GM12892 (cell line): ENCODE measurements around the gene ZNF862.

Experiments
- DNase-seq: peaks from one replicate; pipeline ENCODE4 v3.0.0; 2011; ENCODE audit not compliant: insufficient read length
- FAIRE-seq: peaks from 2 replicates; lab custom pipeline; 2011; peaks lifted over from hg19 to GRCh38; lab: Jason Lieb, UNC
- POLR2A ChIP-seq: IDR thresholded peaks from 2 replicates; pipeline ENCODE4 v1.6.1; 2011; ENCODE audit warnings: low read depth, low read length, control low read depth
- POLR2AphosphoS5 ChIP-seq: IDR thresholded peaks from 2 replicates; pipeline ENCODE4 v1.6.1; 2011; ENCODE audit warnings: low read depth, low read length, control low read depth
- TAF1 ChIP-seq: IDR thresholded peaks from 2 replicates; pipeline ENCODE4 v1.6.1; 2011; ENCODE audit warnings: low read depth, mild to moderate bottlenecking, control low read depth, low read length, borderline replicate concordance

The ZNF862 gene

DNA sequence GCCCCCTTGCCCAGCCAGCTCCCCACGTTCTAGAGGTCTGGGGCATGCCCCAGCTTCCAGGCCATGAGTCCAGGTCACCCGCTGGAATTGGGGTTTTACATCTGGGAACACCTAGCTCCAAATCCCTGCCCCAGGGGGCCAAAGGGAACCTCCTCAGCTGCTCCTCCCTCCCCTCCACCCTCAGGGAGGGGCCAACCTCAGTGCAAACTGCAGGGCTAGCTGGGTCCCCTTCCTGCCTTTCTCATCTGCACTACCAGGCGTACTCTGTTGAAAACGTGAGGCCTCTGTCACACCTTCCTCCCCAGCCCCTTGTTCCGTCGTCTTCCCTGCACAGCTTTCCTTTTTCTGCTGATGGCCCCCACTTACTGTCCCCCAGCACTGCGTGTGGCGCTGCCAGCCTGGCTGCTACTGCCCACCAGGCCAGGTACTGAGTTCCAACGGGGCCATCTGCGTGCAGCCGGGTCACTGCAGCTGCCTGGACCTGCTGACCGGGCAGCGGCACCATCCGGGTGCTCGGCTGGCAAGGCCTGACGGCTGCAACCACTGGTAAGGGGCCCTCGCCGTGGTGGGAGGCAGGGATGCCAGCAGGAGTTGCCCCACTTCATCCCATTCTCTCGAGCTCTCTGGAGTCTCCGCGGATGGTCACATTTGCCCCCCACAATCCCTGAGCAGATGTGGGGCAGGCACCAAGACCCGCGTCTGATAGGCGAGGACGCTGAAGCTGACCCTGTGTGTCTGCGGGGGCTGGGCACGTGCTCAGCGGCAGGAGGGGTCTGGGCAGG lies 24.7 kb upstream of the ZNF862 start:
- no peak for FAIRE-seq

DNA sequence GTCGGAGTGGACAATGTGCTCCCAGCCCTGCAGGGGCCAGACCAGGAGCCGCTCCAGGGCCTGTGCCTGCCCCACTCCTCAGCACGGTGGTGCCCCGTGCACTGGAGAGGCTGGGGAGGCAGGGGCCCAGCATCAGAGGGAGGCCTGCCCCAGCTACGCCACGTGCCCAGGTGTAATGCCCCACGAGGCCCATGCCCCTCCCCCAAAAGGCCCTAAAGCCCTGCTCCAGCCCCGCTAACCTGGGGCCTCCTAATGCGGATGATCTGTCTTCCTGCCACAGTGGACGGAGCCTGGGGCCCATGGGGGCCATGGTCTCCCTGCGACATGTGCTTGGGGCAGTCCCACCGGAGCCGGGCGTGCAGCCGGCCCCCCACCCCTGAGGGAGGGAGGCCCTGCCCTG lies 23.7 kb upstream of the ZNF862 start:
- no peak for FAIRE-seq
- no peak for DNase-seq
- TF ChIP-seq TAF1, result no peak
- no peak for TF ChIP-seq POLR2A
- no peak for TF ChIP-seq POLR2AphosphoS5

More for the DNA sequence above, 24.7 kb upstream of the ZNF862 start:
- DNase-seq, result no peak
- TF ChIP-seq TAF1 (no peak), POLR2AphosphoS5 (no peak), POLR2A (no peak)

DNA sequence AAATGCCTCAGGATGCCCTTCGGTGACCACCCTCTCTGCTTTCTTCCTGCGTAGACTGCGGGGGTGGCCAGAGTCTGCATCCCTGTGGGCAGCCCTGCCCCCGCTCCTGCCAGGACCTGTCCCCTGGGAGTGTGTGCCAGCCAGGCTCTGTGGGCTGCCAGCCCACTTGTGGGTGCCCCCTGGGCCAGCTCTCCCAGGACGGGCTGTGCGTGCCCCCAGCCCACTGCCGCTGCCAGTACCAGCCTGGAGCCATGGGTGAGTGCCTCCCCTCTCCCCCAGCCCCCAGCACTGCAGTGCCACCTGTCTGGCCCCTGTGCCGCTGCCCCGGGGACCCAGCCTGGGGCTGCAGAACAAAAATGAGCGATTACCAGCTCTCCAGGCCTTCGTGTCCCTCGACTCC lies 23.1 kb upstream of the ZNF862 start:
- TF ChIP-seq POLR2AphosphoS5, result no peak
- TF ChIP-seq TAF1, result no peak
- TF ChIP-seq POLR2A, result no peak
- no peak for FAIRE-seq
- no peak for DNase-seq

DNA sequence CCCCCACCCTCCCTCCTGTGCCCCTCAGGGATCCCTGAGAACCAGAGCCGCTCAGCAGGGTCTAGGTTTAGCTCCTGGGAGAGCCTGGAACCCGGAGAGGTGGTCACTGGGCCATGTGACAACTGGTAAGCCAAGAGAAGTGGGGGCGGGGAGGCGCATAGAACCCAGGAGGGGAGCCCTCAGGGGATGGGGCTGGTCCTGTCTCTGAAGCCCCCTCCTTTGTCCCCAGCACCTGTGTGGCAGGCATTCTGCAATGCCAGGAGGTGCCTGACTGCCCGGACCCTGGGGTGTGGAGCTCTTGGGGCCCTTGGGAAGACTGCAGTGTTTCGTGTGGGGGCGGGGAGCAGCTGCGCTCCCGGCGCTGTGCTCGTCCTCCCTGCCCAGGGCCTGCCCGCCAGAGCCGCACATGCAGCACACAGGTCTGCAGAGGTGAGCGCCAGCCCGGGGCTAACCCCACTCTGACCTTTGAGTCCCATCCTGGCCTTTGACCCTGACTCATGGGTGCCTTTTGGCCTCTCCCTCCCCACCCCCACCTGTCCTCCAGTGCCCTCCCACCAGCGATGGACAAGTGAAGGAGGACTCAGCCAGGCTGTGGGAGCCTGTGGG lies 22.4 kb upstream of the ZNF862 start:
- FAIRE-seq (no peak), DNase-seq (no peak)
- TF ChIP-seq POLR2A, result no peak
- TF ChIP-seq TAF1, result no peak
- no peak for TF ChIP-seq POLR2AphosphoS5

DNA sequence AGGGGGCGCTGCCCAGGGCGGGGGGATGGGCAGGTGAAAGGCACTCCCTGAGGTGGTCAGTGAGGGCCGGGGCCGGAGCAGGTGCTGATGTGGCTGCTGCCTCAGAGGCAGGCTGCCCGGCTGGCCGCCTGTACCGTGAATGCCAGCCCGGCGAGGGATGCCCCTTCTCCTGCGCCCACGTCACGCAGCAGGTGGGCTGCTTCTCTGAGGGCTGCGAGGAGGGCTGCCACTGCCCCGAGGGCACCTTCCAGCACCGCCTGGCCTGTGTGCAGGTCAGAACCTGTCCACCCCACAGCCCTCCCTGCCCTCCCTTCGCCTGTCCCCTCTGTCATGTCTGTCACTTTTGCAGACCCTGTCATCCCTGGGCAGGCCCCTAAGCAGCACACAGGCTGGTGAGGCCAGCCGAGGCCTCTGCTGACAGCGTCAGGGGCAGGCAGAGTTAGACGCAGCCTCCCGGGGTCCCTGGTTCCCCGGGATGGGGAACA lies 21.9 kb upstream of the ZNF862 start:
- no peak for DNase-seq
- TF ChIP-seq POLR2AphosphoS5, result no peak
- no peak for TF ChIP-seq TAF1
- no peak for FAIRE-seq

DNA sequence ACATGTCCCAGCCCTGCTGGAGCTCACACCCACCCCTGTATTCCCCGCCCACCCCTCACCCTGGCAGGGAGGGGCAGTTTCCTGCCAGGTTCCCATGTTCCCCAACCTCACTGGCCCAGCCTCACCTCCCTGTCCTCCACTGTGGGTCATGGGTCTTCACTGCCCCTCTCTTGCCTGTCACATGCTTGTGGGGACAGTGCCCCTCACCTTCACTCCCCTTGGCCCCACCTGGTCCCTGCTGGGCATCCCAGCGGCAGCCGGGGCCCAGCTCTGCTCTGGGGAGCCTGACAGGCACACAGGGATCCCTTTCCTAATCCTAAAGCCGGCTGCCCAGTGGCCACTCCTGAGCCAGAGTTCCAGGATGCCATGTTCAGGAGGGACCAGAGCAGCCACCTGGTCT lies 21.4 kb upstream of the ZNF862 start:
- TF ChIP-seq POLR2A (no peak), TAF1 (no peak), POLR2AphosphoS5 (no peak)
- no peak for FAIRE-seq
- no peak for DNase-seq

DNA sequence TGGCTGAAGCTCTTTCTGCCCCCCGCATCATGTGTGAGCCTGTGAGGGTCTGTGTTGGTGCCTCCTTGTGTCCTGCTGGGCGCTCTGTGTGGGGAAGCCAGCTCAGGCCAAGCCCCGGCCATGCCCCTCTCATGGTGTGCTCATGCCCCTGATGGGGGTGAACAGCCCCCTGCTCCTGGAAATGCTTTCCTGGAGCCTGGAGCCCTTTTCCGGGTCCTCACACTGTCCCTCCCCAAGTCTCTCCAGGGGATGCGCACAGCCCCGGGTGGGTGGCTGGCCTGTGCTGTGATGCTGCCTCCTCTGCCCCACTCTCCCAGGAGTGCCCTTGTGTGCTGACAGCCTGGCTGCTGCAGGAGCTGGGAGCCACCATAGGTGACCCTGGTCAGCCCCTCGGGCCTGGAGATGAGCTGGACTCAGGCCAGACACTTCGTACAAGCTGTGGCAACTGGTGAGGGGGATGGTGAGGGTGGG lies 20.8 kb upstream of the ZNF862 start:
- no peak for TF ChIP-seq POLR2AphosphoS5
- no peak for TF ChIP-seq POLR2A
- no peak for TF ChIP-seq TAF1
- FAIRE-seq (no peak), DNase-seq (no peak)

DNA sequence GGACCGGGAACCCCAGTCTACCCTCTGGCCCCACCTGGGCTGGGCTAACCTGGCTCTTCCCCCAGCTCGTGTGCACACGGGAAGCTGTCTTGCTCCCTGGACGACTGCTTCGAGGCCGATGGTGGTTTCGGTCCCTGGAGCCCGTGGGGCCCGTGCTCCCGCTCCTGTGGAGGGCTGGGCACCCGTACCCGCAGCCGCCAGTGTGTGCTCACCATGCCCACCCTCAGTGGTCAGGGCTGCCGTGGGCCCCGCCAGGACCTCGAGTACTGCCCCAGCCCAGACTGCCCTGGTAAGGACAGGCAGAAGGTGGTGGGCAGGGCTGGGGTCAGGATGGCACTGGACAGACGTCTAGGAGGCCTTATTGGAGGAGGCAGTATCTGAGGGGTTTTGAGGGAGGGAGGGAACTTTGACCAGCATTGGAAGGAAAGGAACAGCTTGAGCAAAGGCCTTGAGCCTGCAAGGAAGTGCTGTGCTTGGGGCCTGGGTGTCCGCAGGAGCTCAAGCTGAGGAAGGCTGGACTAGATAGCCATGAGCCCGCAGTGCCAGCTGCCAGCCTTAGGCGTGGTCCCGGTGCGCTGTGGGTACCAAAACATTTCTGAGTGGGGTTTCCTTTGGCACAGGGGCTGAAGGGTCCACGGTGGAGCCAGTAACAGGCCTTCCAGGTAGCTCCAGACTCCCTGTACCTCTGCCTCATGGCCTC lies 20.2 kb upstream of the ZNF862 start:
- TF ChIP-seq TAF1 (no peak), POLR2AphosphoS5 (no peak), POLR2A (no peak)
- FAIRE-seq (no peak), DNase-seq (no peak)

DNA sequence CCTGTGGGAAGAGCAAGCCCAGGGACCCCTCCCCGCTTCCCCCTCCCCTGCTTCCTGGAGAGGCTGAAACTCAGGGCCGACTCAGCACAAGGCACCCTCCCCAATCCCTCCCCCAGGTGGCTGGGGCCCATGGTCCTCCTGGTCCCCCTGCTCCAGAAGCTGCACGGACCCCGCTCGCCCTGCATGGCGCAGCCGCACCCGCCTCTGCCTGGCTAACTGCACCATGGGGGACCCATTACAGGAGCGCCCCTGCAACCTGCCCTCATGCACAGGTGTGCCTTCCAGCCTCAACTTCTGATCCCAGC lies 19.7 kb upstream of the ZNF862 start:
- TF ChIP-seq POLR2A (no peak), TAF1 (no peak), POLR2AphosphoS5 (no peak)
- FAIRE-seq (no peak), DNase-seq (no peak)

DNA sequence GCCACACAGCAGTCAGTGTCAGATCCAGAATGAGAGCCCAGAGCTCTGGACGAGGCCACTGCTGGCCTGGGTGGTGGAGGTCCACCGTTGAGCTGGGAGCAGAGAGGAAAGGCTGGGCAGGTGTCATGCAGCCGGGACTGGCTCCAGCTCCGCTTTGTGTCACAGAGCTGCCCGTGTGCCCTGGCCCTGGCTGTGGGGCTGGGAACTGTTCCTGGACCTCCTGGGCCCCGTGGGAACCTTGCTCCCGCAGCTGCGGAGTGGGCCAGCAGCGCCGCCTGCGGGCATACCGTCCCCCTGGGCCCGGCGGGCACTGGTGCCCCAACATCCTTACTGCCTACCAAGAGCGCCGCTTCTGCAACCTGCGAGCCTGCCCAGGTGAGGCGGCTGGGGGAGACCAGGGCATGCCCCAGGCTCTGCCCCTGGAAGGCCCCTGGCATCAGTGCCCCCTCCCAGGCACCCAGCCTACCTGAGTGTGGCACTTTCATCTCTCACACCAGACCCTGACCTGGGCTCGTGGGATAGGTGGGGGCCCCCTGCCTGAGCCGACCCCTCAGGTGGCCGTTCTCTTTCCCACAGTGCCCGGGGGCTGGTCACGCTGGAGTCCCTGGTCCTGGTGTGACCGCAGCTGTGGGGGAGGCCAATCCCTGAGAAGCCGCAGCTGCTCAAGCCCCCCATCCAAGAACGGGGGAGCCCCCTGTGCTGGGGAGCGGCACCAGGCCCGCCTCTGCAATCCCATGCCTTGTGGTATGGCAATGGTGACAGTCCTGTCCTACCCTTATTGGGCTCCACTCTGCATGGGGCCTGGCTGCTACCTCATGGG lies 18.8 kb upstream of the ZNF862 start:
- FAIRE-seq (no peak), DNase-seq (no peak)
- TF ChIP-seq POLR2A, result no peak
- no peak for TF ChIP-seq TAF1
- TF ChIP-seq POLR2AphosphoS5, result no peak

DNA sequence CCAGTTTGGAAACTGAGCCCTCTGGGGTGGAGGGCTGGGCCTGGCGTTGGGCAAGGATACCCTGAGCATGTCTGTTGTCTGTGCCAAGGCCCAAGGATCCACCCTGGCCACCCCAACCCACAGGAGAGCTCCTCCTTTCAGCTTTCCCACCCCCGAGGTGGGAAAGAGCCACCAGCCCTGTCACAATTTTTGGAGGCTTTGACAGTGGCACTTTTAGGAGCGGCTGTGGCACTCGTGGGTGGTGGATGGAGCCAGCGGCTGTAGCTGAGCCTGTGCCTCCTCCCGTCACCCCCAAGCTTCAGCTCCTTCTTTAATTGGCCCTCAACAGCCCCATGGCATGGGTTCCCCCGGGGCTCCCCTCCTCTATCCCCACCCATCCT lies 18.2 kb upstream of the ZNF862 start:
- TF ChIP-seq POLR2A, result no peak
- no peak for TF ChIP-seq TAF1
- TF ChIP-seq POLR2AphosphoS5, result no peak
- DNase-seq, result no peak
- FAIRE-seq, result no peak
